Fibroblast of skin of left biceps (primary cell): ENCODE data around the gene F2RL1.
"Not testable (repeated sequence)": the region's sequence is repeated elsewhere in the genome, so short reads cannot be mapped to it uniquely, and the experiment has no call there.

ENCODE experiments used
- DNase-seq, 2 experiments: peaks; one replicate each; pipeline ENCODE4 v3.0.0-alpha.2; 2013; ENCODE audit warnings: low read depth in 2 of 2

The F2RL1 gene, protein sequence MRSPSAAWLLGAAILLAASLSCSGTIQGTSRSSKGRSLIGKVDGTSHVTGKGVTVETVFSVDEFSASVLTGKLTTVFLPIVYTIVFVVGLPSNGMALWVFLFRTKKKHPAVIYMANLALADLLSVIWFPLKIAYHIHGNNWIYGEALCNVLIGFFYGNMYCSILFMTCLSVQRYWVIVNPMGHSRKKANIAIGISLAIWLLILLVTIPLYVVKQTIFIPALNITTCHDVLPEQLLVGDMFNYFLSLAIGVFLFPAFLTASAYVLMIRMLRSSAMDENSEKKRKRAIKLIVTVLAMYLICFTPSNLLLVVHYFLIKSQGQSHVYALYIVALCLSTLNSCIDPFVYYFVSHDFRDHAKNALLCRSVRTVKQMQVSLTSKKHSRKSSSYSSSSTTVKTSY

DNA sequence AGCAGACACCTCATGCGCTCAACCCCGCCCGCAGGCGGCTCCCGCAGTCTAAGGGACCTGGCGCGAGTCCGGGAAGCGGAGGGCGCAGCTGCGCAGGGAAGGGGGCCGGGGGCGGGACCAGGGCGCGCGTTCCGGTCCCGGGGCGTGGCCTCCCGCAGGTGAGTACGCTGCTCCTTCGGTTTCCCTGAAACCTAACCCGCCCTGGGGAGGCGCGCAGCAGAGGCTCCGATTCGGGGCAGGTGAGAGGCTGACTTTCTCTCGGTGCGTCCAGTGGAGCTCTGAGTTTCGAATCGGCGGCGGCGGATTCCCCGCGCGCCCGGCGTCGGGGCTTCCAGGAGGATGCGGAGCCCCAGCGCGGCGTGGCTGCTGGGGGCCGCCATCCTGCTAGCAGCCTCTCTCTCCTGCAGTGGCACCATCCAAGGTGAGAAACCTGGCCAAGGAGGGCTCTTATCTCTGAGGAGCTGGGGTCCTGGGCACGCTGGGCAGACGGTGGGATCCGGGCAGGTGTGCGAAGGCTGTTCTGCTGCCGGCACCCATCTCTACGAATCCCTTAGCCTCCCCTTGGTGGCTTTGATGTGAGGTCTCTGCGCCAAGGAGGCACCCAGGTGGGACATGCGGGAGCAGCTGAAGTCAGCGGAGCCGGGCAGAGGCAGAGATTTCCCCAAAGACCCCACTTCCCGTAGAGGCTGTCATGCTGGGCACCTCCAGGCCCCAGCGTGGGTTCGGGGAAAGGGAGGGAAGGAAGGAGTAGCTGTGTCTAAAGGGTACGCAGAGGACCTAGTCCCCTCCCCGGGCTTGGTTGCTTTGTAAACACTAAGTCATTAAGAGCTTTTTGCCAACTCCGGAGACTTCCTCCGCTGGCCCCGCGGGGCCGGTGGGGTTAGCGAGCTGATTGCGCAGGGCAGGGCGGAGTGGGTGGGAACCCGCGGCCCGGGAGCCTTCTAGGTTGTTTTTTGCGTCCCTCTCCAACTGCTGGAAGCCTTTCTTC lies at the start of gene F2RL1:
Gene F2RL1, plus strand, starts transcription at position 187 of the 988 bp plus-strand sequence. Its CDS starts 153 bp downstream, at position 340.
- DNase-seq, result no peak

DNA sequence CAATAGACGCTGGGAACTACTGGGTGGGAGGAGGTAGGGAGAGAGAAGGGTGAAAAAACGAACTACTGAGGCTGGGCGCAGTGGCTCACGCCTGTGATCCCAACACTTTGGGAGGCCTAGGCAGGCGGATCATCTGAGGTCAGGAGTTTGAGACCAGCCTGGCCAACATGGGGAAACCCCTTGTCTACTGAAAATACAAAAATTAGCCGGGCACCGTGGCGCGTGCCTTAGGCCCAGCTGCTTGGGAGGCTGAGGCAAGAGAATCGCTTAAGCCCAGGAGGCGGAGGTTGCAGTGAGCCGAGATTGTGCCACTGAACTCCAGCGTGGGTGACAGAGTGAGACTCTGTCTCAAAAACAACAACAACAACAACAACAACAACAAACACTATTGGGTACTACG lies 47.8 kb upstream of the F2RL1 start:
- DNase-seq, result not testable (repeated sequence)

DNA sequence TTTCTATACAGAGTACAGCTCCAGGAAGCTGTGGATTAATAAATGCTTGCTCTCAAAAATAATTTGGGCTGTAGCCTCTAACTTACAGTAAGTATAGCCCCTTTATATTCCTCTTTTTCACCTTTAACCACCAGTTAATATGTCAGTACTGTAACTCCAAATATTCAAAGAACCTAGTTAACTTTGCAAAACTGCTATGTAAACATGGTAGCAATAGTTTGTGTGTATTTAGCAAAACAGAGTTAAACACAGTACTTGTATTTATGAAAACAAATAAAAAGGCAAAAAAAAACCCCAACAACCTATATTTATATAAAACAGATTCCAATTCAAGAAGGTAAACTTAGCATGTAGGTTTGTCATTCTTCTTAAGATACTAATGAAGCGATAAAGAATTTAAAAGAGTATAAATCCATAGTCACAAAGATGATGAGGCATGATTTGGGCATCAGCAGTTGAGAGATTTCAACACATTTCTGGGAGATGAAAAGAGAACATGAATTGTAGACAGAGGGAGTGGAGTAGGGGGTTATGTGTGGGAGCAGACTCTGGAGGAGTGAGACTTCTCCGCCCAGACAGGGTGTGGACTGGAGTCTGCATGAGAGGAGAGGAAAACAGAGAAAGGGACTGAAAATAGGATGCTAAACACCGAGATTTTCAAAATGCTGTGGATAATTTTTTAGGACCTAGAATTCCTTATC lies 47.0 kb upstream of the F2RL1 start:
- no peak for DNase-seq

DNA sequence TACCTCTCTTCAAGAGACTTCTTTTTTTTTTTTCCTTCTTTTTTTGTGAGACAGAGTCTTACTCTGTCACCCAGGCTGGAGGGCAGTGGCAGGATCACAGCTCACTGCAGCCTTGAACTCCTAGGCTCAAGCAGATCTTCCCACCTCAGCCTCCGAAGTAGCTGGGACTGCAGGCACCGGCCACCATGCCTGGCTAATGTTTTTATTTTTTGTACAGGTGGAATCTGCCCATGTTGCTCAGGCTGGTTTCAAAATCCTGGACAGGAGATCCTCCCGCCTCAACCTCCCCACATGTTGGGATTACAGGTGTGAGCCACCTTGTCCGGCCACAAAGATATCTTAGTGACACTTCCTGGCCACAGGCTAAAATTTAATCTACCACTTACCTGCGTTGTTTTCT lies 42.9 kb upstream of the F2RL1 start:
- DNase-seq, result no peak

DNA sequence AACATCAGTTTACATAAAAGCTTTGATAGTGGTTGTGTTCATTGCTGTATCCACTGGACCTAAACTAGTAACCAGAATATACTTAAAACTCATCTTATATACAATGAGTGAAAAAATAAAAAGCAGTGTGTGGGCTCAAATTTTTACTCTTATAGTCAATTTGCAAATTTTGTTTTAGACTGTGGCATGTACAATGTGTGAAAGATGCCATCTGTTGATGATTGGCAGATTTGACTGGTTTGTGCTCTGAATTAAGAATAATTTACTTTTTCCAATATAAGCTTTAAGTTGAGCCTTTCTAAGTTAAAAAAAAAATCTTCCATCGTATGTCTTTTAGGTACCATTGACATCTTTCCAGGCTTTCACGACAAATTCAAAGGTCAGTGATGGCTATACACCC lies 42.4 kb upstream of the F2RL1 start:
- no peak for DNase-seq

DNA sequence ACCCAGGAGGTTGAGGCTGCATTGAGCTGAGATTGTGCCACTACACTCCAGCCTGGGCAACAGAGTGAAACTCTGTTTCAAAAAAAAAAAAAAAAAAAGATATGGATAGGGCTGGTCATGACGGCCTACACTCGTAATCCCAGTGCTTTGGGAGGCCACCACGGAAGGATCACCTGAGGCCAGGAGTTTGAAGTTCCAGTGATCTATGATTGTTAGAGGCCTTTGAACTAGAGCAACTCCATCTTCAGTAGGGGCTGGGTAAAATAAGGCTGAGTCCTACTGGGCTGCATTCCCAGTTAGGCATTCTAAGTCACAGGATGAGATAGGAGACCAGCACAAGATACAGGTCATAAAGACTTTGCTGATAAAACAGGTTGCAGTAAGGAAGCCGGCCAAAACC lies 38.2 kb upstream of the F2RL1 start:
- not testable (repeated sequence) for DNase-seq

DNA sequence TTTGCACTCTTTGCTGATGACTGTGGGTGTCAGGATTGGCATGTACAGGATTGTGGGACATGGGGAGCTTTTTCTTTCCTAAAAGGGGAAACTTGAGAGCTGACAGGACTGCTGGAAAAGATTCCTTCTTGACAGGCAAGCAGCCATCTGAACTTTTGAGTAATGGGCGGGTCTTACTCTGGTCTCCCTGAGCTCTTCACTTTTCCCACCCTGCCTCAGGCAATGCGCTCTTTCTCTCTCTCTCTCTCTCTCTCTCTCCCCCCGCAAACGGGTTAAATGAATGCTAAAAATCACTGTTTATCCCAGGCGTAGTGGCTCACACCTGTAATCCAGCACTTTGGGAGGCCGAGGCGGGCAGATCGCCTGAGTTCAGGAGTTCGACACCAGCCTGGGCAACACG lies 37.1 kb upstream of the F2RL1 start:
- DNase-seq, result no peak

DNA sequence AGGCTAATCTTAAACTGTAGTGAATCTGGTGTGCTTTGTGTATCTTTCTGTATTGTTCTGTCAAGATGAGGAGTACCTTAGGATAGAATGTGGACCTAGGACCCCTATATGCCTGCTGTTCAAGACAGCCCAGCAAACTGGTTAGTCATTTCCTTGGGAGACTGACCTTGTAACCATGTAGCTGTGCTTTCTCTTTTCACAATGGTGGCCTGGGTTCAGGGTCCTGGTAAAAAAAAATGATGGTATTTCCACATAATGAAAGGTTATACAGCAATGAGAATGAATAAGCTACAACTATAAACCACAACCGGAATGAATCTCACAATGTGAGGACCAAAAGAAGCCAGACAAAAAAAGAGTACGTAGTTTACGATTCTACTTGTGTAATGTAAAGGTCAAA lies 36.4 kb upstream of the F2RL1 start:
- DNase-seq, result no peak

DNA sequence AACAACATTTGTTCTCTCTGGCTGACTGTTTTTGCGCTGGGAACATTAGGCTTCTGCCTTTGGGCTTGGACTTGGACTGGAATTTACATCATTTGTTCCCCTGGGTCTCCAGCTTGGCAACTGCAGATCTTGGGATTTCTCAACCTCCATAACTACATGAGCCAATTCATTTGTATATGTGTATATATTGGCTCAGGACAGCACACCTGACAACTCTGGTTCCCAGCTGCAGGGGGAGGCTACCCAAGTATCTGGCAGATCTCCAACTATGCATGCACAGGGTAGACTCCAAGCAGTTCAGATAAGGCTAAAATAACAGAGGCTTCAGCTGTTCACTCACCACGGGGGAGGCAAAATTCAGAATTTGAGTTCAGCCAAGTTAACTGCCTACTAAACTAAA lies 31.6 kb upstream of the F2RL1 start:
- DNase-seq, result peak; percentile 88

DNA sequence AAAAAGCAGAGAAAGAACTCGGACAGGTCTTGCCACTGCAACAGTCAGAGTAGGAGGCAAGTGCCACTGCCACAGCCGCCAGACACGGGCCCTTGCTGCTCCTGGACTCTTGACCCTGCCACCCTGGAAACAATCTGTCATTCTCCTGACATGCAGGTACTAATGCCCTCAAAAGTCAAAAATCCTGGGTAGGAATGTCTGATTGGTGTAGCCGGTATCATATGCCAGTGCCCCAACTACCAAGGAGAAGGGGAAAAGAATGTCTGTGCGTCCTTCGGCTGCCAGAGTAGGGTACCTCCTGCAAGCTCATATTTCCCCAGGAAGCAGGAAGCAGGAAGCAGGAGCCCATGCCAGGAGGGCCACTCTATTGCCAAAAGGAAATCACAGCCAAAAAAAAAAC lies 30.5 kb upstream of the F2RL1 start:
- no peak for DNase-seq

DNA sequence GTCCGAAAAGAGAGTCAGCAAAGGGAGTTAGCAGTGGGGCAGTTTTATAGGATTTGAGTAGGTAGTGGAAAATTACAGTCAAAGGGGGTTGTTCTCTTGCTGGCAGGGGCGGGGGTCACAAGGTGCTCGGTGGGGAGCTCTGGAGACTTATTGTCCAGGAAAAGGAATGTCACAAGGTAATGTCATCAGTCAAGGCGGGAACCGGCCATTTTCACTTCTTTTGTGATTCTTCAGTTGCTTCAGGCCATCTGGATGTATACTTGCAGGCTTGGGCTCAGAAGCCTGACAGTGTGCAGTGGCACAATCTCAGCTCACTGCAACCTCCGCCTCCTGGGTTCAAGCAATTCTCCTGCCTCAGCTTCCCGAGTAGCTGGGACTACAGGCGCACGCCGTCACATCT lies 29.6 kb upstream of the F2RL1 start:
- DNase-seq, result not testable (repeated sequence)

DNA sequence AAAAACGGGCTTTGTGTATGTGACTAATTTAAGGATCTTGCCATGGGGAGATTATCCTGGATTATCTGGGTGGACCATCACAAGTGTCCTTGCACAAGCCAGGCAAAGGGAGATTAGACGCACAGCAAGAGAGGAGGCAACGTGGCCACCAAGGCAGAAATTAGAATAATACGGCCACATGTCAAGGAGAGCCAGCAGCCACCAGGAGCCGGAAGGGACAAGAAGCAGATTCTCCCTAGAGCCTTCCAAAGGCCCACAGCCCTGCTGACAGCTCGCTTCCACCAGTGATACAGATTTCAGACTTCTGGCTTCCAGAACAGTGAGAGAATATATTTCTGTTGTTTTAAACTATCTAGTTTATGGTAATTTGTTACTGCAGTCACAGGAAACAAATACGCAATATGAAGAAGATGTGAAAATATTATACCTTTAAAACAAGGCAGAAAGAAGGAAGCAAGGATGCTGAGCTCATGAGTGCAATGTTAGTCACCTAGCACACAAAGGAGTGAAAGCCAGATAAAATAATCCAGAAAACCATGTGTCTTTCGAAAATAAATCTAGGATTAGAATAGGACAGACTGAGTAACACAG lies 28.7 kb upstream of the F2RL1 start:
- no peak for DNase-seq

DNA sequence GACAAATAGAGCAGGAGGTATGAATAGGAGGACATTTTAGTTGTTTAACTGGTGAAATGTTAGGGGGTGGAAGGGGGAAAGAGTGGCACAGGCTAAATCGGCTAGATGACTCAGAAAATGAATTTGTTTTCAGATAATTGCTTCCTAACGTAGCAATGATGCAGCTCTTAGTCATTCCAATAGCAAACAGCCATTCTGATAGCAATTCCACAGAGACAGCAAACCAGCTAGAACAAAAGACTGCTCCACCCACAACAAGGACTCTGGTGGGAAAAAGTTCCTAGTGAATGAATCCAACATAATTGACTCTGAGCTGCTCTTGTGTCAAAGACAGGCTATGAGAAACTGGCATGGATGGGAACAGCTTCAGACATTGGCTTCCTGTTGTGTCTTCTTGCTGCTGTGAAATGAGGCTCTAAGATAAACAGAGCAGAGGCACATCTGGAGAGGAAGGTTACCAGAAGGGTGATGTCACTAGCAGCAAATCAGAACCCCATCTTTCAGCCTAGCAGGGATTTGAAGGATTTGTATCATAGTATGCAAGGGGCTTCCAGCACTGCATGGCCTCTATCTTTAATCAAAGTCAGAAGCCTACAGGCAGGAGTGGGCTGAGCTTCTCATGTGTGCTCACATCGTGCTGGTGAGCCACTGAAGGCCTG lies 28.1 kb upstream of the F2RL1 start:
- DNase-seq, result peak; percentile 90 to 92

DNA sequence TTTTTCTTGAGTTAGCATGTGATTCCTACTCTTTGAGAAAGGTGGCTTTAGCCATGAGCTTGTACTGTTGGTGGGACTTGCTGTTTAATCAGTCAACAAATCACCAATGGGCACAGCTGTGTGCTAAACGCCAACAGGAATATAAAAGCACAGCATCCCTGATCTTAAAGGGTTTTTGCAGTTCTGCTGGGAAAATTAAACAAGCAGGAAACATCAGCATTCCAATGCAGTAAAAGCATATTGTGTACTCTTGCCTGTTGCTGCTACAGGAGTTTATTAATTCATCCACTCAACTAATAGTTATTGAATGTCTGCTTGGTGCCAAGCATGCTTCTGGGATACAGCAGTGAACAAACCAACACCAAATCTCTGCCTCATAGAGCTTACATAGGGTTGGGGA lies 27.4 kb upstream of the F2RL1 start:
- no peak for DNase-seq

DNA sequence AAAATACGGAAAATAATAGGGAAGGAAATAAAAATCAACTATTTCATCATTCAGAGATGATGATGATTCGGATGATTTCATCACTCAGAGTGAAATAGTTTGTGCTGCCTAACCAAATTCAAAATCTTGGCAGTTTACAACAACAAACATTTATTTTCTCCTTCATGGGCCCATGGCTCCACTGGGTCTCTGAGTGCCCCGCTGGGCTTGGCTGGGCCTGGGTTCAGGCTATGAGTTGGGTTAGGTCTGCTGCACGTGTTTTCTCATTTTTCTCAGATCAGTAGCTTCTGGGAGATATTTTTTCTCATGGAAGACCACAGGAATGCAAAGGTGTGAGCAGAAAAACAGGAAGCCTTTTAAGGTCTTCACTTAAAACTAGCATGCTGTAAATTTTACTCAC lies 24.0 kb upstream of the F2RL1 start:
- no peak for DNase-seq

DNA sequence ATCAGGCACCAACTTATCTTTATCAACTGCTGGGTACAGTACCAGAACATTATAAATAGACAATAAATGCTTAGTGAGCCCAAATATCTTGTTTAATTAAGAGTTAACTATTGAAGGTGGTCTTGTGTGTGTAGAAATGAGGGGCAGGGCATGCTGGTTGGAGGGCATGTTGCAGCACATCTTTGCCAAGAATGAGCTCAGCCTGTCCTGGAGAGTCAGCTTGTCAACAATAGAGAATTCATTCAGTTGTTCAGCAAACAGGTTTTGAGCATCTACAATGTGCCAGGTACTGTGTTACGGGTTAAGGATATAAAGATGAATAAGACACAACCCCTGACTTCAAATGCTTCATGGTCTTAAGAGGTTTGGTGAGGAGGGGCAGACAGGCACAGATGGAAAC lies 19.2 kb upstream of the F2RL1 start:
- no peak for DNase-seq

DNA sequence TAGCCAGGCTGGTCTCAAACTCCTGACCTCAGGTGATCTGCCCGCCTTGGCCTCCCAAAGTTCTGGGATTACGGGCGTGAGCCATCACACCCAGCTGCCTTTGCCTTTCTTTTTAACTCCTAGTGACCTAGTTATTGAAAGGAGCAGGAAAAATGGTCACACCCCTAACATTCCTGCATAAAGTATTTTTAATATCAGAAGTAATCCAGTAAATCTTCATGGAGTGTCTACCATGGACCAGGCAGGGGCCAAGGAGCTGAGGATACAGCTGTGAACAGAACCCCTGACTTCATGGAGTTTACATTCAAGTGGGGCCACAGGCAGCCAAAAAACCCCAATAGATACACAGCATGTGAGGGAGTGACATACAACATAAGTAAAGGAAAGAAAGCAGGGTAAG lies 18.3 kb upstream of the F2RL1 start:
- no peak for DNase-seq

DNA sequence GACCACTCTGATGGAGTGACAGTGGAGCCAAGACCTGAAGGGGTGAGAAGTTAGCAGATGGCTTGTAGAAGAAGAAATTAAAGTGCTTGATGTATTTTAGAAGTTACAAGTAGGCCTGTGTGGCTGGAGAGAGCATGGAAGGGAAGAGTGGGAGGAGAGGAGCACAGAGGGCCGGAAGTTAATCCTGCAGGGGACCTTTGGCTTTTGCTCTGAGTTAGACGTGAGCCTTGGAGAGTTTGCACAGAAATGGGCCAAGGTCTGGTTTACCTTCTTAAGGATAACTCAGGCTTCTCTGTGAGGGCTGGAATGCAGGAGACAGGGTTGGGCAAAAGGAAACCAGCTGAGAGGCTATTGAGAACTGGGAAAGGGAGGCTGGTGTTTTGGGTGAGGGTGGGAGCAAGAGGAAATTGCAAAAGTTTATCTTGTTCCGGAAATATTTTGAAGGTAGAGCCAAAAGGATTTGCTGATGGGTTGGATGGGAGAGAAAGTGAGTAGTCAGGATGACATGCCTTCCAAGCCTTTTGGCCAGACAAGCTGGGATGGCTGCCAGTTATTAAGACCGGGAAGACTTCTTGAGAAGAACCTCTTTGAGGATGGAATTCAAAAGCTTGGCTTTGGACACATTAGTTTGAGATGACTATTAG lies 17.5 kb upstream of the F2RL1 start:
- peak; percentile 76 to 79 for DNase-seq

DNA sequence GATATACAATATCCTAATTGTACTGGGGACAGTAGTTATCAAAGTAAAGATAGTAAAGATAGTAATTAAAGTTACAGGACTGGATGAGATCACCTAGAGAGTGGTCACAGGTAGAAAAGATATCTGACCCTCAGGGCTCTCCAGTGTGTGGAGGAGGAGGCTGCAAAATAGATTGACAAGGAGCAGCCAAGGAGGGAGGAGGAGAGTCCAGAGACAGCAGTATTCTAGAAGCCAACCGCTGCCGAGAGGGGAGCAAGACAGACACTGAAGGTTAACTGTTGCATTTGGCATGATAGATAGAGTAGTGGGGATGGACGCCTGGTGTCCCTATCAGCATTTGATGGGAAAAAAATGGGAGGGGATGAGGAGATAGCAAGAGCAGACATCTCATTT lies 17.0 kb upstream of the F2RL1 start:
- DNase-seq, result no peak

DNA sequence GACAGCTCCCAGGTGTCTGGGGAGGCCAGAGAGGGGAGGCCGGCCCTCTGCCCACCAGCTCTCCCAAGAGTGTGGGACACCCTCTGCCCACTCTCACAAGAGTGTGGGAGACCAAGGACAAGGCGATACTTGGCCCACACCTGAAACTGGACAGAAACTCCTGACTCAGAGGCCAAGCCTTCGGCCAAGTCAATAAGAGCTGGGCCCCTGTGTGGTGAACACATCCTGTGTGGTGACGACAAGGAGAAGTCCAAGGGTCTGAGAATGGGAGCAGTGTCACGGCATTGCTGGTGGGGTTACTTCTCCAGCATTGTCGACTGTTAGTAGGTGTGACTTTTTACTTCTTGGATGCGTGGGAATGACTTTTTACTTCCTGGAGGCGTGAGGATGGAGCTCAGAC lies 14.6 kb upstream of the F2RL1 start:
- DNase-seq, result no peak
